HepG2 (cell line): ENCODE data around the gene SPACDR. TPM values are rescaled to one million over a fixed set of nuclear protein-coding genes. Genes with fewer than 3 reads are reported as not detected.

ENCODE experiments used
- ATF7 ChIP-seq, 2 experiments: fragments of 450-650 bp in 1 of 2; sonication (generic) in 1 of 2; formaldehyde crosslinking in 1 of 2; IDR thresholded peaks; 2 replicates each; pipeline versions ENCODE4 v1.4.0 to v1.6.1; 2016 to 2020; ENCODE audit warnings: antibody characterized with exemption in 1 of 2, mild to moderate bottlenecking in 1 of 2, missing genetic modification reagents in 1 of 2
- CREB1 ChIP-seq, 2 experiments: fragments of 450-650 bp in 1 of 2; IDR thresholded peaks; 2 replicates each; pipeline ENCODE4 v1.6.1; 2016 to 2017; ENCODE audit warnings: control low read depth in 1 of 2, mild to moderate bottlenecking in 1 of 2, missing compliant biosample characterization in 1 of 2, missing genetic modification characterization in 1 of 2
- EZH2 ChIP-seq: conservative IDR thresholded peaks from 2 replicates; pipeline ENCODE4 v1.6.1; 2012; ENCODE audit warnings: mild to moderate bottlenecking, low read depth, low read length, moderate library complexity
- HIC2 ChIP-seq: sonication (generic); formaldehyde crosslinking; IDR thresholded peaks from 2 replicates; pipeline ENCODE4 v1.9.0; 2022; ENCODE audit warnings: low read depth, missing genetic modification reagents
- HMG20B ChIP-seq: conservative IDR thresholded peaks from 2 replicates; pipeline ENCODE4 v1.6.1; 2016; ENCODE audit warnings: missing genetic modification reagents, missing compliant biosample characterization
- KDM5A ChIP-seq: fragments of 200-600 bp; sonication (generic); IDR thresholded peaks from 2 replicates; pipeline ENCODE4 v1.7.0; 2018; ENCODE audit warnings: antibody characterized with exemption, mild to moderate bottlenecking, low read length, borderline replicate concordance
- NFATC3 ChIP-seq: sonication (generic); formaldehyde crosslinking; IDR thresholded peaks from 2 replicates; pipeline ENCODE4 v1.5.1; 2020; ENCODE audit warnings: mild to moderate bottlenecking, missing genetic modification reagents
- REXO4 ChIP-seq: sonication (generic); formaldehyde crosslinking; IDR thresholded peaks from 2 replicates; pipeline ENCODE4 v1.8.0; 2022; ENCODE audit warnings: missing genetic modification reagents, mild to moderate bottlenecking, borderline replicate concordance
- SALL2 ChIP-seq: sonication (generic); formaldehyde crosslinking; IDR thresholded peaks from 2 replicates; pipeline ENCODE4 v1.8.1; 2023; ENCODE audit warnings: mild to moderate bottlenecking, missing genetic modification reagents, inconsistent platforms
- TCF7L2 ChIP-seq: IDR thresholded peaks from 2 replicates; pipeline ENCODE4 v1.6.1; 2011; ENCODE audit warnings: mild to moderate bottlenecking, low read depth, low read length, moderate library complexity
- ZBTB40 ChIP-seq, 2 experiments: fragments of 450-650 bp in 1 of 2; sonication (generic) in 1 of 2; formaldehyde crosslinking in 1 of 2; IDR thresholded peaks; 2 replicates each; pipeline versions ENCODE4 v1.6.1 to v1.8.0; 2016 to 2022; ENCODE audit warnings: antibody characterized with exemption in 1 of 2, mild to moderate bottlenecking in 1 of 2, missing genetic modification reagents in 1 of 2
- ZC3H13 ChIP-seq: sonication (generic); formaldehyde crosslinking; IDR thresholded peaks from 2 replicates; pipeline ENCODE4 v1.8.1; 2023; ENCODE audit warnings: mild to moderate bottlenecking, missing genetic modification reagents, moderate library complexity
- ZMYM4 ChIP-seq: sonication (generic); formaldehyde crosslinking; IDR thresholded peaks from 2 replicates; pipeline ENCODE4 v1.8.1; 2023; ENCODE audit warnings: mild to moderate bottlenecking, missing genetic modification reagents
- ZNF225 ChIP-seq: sonication (generic); formaldehyde crosslinking; IDR thresholded peaks from 2 replicates; pipeline ENCODE4 v1.4.0; 2020; ENCODE audit warnings: mild to moderate bottlenecking, missing genetic modification reagents
- ZNF253 ChIP-seq: sonication (generic); formaldehyde crosslinking; IDR thresholded peaks from 2 replicates; pipeline ENCODE4 v1.8.0; 2022; ENCODE audit warnings: mild to moderate bottlenecking, missing genetic modification reagents, borderline replicate concordance
- ZNF44 ChIP-seq: sonication (generic); formaldehyde crosslinking; IDR thresholded peaks from 2 replicates; pipeline ENCODE4 v1.5.1; 2020; ENCODE audit warnings: mild to moderate bottlenecking, missing genetic modification reagents
- ZNF569 ChIP-seq: sonication (generic); formaldehyde crosslinking; IDR thresholded peaks from 2 replicates; pipeline ENCODE4 v1.5.0; 2020; ENCODE audit warnings: mild to moderate bottlenecking, missing genetic modification reagents, moderate library complexity, borderline replicate concordance
- polyA plus RNA-seq, 8 experiments: library from polyadenylated mRNA; depleted of rRNA in 3 of 8; stranded (reverse) in 7 of 8; unstranded in 1 of 8; fragments of >200 nt; fragmentation: Illumina TruSeq in 4 of 8; extraction: Trizol in 4 of 8; gene quantifications; 2 replicates each; pipeline versions ENCODE4 v1.2.1 to v1.2.3, GENCODE V29; 2011 to 2016; ENCODE audit warnings: low read depth in 4 of 8, missing spikeins in 1 of 8, mixed read lengths in 1 of 8; ENCODE audit not compliant: insufficient read depth in 1 of 8
- total RNA-seq, 5 experiments: library from RNA; depleted of rRNA; stranded (reverse); fragments of >200 nt; fragmentation: Illumina TruSeq; extraction: Trizol; gene quantifications; 2 replicates each; pipeline ENCODE4 v1.2.3, GENCODE V29; 2016; ENCODE audit warnings: low read depth in 1 of 5

SPACDR gene
- total and polyA plus RNA-seq, 2 of the 13 experiments (the other 11 are each of a cell fraction or from before 2014, with no cell fraction given) = 0.41 TPM; not detected in 1

GRCh38 chr7:100444311-100445278 lies 19.5 kb downstream of the SPACDR start (continued):
- peak; percentile 93 for TF ChIP-seq ATF7 (IDR thresholded peaks at IDR 0.05)
- peak; percentile 100 for TF ChIP-seq ATF7 (CRISPR knock-in tag; IDR thresholded peaks at IDR 0.05)
- peak; percentile 50; the same call in 1 of the 2 replicates for TF ChIP-seq CREB1 (IDR thresholded peaks at IDR 0.05)
- peak; percentile 77 for TF ChIP-seq CREB1 (CRISPR knock-in tag; IDR thresholded peaks at IDR 0.05)
- no peak for TF ChIP-seq TCF7L2
- 0 out of 2 replicates have a peak, but pooled peaks have one; percentile 49 for TF ChIP-seq ZNF44 (CRISPR knock-in tag)
- no peak for TF ChIP-seq ZBTB40 (IDR thresholded peaks at IDR 0.05)
- TF ChIP-seq ZBTB40 (CRISPR knock-in tag; IDR thresholded peaks at IDR 0.05) = no peak
- no peak for TF ChIP-seq REXO4 (CRISPR knock-in tag)
- TF ChIP-seq SALL2 (CRISPR knock-in tag) = no peak; the same call in 1 of the 2 replicates
- no peak for TF ChIP-seq EZH2
- TF ChIP-seq NFATC3 (CRISPR knock-in tag) = no peak
- TF ChIP-seq ZNF569 = no peak
- TF ChIP-seq HIC2 (CRISPR knock-in tag) = no peak
- TF ChIP-seq ZNF253 (CRISPR knock-in tag) = no peak
- TF ChIP-seq ZC3H13 = 0 out of 2 replicates have a peak, but pooled peaks have one; percentile 71
- peak; percentile 77 for TF ChIP-seq ZMYM4
- no peak for TF ChIP-seq KDM5A
- TF ChIP-seq HMG20B (CRISPR knock-in tag) = 0 out of 2 replicates have a peak, but pooled peaks have one; percentile 53
- TF ChIP-seq ZNF225 (CRISPR knock-in tag) = no peak; the same call in 1 of the 2 replicates
